HCEC 1CT (cell line): ENCODE data around the gene ANKDD1A.

Experiments
- DNase-seq: peaks from one replicate; pipeline ENCODE4 v3.0.0-alpha.2; 2017

Gene ANKDD1A

DNA sequence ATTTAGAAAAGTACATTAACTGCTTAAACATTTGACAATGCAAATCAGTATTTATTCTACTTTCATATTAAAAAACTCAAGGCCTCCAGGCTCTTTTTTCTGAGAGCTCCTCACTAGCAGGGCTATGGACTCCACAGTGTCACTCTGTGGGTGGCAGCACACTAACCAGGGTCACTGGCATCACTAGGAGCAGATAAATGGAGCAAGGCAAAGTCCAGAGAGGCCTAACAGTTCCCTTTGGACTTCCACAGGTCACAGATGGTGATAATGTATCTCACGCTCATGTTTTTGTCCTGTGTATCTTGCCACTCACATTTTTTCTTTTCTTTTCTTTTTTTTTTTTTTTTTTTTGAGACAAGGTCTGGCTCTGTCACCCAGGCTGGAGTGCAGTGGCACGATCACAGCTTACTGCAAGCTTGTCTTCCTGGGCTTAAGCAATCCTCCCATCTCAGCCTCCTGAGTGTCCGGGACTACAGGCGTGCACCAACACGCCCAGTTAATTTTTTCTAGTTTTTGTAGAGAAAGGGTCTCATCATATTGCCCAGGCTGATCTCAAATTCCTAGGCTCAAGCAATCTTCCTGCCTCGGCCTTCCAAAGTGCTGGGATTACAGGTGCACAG lies 70.2 kb downstream of the ANKDD1A start:
- DNase-seq: no peak

DNA sequence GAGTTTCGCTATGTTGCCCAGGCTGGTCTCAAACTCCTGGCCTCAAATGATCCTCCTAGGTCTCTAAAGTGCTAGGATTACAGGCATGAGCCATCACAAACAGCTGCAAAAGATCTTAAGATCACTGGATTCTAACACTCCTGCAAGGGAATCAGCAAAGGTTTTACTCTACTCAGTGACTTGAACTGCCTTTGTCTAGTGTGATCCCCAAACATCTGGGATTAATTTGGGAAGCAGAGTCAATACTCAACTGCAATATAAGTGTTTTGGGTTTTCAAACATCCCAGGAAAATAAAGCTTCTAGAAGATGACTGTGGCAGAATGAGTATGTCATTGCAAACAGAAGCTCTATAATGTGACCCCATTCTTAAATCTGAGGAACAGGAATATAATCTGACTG lies 70.8 kb downstream of the ANKDD1A start:
- DNase-seq: peak; percentile 26

DNA sequence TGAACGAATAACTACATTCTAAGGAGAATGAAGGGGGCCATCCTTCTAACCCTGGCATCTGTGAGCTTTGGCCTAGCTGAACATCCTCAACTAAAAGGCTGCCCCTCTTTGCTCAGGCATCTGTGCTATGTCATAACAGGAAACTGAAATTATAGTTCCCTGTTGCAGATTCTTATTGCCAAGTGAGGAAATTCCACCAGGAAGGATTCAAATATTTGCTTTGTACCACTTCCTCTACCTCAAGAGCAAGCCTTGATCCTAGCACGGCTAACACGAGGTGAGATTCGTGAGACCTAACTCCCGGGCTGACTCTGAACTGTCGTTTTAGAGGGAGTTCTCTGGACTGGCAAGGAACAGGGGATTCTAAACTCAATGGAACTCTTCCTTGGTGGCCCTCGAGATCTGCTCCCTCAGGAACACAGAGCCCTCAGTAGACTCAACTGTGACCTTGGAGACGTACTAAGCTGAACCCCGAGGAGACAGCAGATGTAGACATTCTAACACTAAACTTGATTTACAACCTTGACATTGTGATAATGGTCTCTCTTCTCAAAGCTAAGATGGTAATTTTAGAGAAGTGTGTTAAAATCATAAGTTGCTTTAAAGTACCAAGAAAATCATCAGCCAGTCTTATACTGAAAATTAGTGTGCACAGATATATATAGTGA lies 73.8 kb downstream of the ANKDD1A start:
- peak; percentile 69 for DNase-seq

DNA sequence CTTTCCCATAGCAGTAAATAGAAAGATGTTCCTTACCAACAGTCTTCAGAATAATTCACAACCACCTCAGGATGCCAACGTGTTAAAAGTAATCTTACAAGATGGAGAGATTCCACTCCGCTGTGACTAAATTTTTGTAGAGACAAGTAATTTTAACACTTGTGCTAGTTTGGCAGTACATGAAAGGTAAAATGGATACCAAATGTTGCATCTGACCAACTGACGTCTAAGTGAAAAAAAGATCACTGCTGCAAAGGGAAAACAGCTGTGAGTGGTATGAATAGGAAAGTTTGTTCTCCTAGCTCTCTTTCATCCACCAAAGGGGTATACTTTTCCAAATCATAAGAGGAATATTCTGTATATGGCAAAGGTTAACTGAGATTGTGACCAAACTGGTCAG lies 75.4 kb downstream of the ANKDD1A start:
- DNase-seq: no peak

DNA sequence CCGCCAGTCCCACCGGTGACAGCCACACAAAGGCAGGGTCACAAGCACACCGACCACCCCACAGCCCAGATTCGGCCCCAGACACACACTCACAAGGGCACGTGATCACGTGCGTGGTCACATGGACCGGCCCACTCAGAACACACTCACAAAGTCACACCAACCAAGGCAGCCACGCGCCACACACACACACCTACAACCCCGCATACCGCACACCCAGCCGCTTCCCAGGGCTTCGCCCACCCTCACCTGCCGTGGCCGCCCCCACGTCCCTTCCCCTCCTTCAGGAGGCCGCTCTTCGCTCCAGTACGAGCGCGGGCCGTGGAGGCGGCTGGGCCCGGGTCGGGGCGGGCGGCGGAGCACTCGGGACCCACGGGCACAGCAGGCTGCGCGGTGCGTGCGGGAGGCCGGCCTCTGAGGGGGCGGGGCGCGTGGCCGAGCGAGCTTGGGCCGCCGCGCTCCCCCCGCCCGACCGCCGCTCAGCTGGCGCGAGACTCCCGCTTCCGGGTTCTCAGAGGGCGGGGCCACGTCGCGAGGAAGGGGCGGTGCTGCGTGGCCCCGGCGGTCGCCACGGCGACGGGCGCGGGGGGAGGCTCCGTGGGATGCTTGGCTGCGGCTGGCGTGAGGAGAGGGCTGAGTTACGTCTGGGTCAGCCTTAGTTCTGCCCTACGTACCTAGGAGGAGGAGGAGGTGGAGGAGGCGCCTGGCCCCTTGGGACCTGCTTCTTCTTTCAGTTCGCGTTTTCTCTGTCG lies 77.9 kb downstream of the ANKDD1A start, which contains the start of gene SPG21:
TSS of gene SPG21 (minus strand) at position 499 of the 752 bp plus-strand sequence. CDS start 6,345 bp downstream, outside the sequence.
- DNase-seq: peak; percentile 89

DNA sequence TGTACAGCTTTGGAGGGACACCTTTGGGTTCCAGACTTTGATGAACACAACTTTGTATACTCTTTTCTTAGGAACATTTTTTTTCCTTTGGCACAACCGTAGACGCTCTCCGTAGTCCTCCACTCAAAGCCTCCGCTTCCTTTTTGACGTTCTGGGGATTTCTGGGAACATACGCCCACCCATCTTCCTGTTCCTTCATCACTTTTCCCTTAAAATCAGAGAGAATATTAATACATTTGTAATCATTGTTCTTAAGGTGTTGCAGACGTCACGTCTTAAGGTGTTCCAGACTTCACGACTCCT lies 78.4 kb downstream of the ANKDD1A start:
- no peak for DNase-seq

DNA sequence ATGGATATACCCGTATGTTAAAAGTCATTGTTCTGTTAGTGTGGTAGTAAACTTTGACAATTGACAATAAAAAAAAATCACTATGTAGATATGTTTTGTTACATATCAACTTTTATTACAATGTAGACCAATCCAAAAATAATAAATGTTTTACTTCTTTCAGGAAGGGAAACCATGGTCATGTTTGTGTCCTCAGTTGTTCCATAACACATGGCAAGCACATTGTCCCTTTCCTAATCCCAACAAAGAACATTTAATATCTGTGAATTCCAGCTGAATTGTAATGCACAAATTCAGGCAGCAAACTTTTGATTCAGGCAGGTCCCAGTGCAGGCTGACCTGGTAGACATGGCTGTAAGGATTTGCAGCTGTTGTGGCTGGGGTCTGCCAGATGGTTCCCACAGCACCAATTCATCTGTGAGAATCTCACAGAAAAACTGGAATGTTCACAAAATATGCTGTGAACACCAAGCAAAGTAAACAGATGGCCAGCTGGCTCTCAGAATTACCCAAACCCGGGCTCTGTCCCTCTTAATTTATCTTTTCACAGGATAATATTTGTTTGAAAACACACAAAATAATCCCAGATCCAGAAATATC lies 79.9 kb downstream of the ANKDD1A start:
- DNase-seq: no peak

DNA sequence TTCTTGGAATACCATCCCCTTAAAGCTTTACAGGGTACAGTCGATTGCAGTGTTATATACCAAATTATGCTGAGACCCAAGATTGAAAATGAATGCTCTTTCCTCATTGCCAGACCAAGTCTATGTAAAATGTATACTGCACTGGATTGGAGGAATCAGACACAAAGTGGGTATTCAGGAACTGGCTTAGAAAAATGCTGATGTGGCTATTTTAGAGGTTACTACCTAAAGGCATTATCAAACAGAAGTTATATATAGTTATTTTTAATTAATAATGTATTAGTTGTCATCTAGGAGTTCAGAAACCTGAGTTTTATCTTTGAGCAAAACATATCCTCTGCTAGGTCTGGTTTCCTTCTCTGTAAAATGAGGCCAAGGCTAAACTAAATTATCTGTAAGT lies 81.6 kb downstream of the ANKDD1A start:
- DNase-seq: no peak

DNA sequence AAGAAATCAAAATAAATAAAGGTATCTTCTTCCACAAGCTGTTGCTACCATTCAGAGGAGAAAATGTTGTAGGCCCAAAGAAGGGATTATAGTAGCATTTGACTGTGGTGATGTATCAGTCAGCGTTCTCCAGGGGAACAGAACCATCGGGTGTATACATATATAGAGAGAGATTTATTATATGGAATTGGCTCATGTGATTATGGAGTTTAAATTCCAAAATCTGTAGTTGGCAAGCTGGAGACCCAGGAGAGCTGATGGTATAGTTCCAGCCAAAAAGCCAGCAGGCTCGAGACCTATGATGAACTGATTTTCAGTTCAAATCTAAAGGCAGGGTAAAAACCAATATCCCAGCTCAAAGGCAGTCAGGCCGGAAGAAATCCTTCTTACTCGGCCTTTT lies 85.4 kb downstream of the ANKDD1A start:
- no peak for DNase-seq

DNA sequence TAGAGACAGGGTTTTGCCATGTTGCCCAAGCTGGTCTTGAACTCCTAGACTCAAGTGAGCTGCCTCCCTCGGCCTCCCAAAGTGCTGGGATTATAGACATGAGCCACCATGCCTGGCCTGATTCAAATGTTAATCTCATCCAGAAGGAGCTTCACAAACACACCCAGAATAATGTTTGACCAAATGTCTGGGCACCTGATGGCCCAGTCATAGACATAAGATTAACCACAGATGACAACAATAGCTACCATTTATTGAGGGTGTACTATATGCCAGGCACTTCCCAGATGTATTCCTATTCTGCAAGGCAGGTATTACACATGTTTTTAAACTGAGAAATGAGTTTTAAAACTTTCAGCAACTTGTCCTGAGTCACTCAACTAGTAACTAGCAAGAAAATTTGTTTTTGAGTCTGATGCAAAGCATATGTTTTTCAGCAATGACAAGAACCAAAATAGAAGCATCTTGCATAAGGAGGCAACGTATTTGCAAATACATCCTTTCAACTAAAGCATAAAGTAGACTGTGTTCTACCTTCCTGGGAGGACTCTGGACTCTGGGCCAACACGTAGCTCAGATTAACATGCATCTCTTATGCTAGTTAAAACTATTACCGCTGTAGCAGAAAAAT lies 86.2 kb downstream of the ANKDD1A start:
- DNase-seq: no peak

DNA sequence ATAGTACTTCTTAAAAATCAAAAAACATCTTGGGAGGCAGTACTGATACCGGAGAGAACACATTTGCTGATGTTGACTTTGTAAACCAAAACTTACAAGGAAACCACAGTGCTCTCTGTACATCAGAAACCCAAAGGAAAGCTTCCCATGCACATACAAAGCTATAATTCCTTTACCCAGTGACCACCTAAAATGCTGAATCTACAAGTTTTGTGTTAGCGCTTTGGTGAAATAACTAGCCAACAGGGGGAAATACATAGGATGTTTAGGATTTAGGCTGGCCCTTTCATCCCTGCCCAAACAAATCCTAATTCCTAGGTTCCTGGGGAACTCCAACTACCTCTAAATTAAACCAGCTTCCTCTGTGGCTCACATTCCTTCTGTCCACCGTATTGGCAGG lies 93.3 kb downstream of the ANKDD1A start:
- DNase-seq: no peak

DNA sequence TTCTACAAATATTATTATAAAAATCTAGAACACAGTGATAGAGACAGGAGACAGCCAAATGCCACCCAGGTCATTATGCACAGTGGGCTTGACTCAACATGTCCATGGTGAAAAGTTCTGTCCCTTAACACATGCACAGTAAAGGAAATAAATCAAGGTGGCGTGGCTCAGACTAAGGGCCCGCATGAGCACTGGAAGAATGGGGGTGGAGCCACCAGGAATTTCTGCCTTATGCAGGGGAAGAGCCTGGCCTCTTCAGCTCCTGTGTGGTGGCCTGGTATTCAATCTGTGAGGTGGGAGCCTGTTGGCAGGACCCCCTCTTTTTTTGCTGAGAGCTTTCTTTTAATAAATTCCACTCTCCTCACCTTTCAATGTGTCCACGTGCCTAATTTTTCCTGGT lies 95.2 kb downstream of the ANKDD1A start:
- DNase-seq: no peak
